Esophagus squamous epithelium (tissue), 5 donors: ENCODE results near the gene SRBD1. TPM values are rescaled to one million over a fixed set of nuclear protein-coding genes. Genes with fewer than 3 reads are reported as not detected.

Experiments used
- DNase-seq: peaks from one replicate; lab custom pipeline; 2025; lab: John Stamatoyannopoulos, UW
- H3K27ac ChIP-seq, 4 donors: fragments of 200-600 bp; sonication (generic); one replicate each; pipeline ENCODE4 v1.5.1; 2016 to 2019; ENCODE audit warnings: mild to moderate bottlenecking in 1 of 4
- H3K27me3 ChIP-seq, 4 donors: fragments of 200-600 bp; sonication (generic); 1 replicate in 3 of 4; 2 replicates in 1 of 4; pipeline versions ENCODE4 v1.5.1 to v1.6.0; 2017 to 2021; ENCODE audit warnings: antibody characterized with exemption in 1 of 4
- H3K36me3 ChIP-seq, 3 donors: fragments of 200-600 bp; sonication (generic); one replicate each; pipeline ENCODE4 v1.5.1; 2016 to 2019
- H3K4me1 ChIP-seq, 3 donors: fragments of 200-600 bp; sonication (generic); one replicate each; pipeline ENCODE4 v1.5.1; 2017 to 2019
- H3K4me3 ChIP-seq, 4 donors: fragments of 200-600 bp; sonication (generic); 1 replicate in 3 of 4; 2 replicates in 1 of 4; pipeline ENCODE4 v1.5.1; 2016 to 2019; ENCODE audit warnings: mild to moderate bottlenecking in 2 of 4, moderate library complexity in 1 of 4
- H3K9me3 ChIP-seq, 3 donors: fragments of 200-600 bp; sonication (generic); one replicate each; pipeline ENCODE4 v1.5.1; 2016 to 2019
- POLR2A ChIP-seq, 4 donors: fragments of 450-650 bp; IDR thresholded peaks; one replicate each; pipeline ENCODE4 v1.6.1; 2017; ENCODE audit warnings: antibody characterized with exemption in 4 of 4, mild to moderate bottlenecking in 4 of 4, moderate library complexity in 3 of 4
- WGBS, 2 donors: methylation state at CpG; one replicate each; pipeline ENCODE4 v1.1.5; 2018; 5-methylcytosine and 5-hydroxymethylcytosine counted together
- intact Hi-C: fragments of 100-400 bp; cut with DNase I; formaldehyde crosslinking; loops from one replicate; pipeline ENCODE4 v1.15.0; 2022
- total RNA-seq, 4 donors: library from RNA; depleted of rRNA; stranded (reverse); fragments of >200 nt; gene quantifications; one replicate each; pipeline ENCODE4 v1.1.0, GENCODE V29; 2016
- TF ChIP-seq, protein P1 (sequence below), 6 experiments: fragments of 450-650 bp in 4 of 6; fragments of 200-600 bp in 2 of 6; sonication (generic) in 2 of 6; IDR thresholded peaks; one replicate each; pipeline ENCODE4 v1.5.1; 2016 to 2019; ENCODE audit warnings: antibody characterized with exemption in 6 of 6, mild to moderate bottlenecking in 4 of 6, moderate library complexity in 4 of 6
- donor health status: DM: yes; HTN: yes; CAD: no.

The SRBD1 gene
- total RNA-seq, 4 donors from 2014 or later = 5.0 to 21.6 (median 13.1) TPM

DNA sequence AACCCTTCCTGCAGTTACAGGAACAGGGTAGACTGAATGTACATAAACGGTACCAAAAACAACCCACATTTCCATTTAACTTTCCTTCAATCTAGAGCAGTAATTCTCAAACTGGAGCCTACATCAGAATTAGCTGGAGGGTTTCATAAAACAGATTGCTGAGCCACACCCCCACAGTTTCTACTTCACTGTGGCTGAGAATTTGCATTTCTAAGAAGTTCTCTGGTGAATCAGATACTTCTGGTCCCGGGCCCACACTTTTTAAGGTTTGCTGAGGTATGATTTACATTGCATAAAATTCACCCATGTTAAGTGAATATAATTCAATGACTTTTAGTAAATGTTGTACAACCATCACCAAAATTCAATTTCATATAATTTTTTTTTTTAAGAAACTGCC lies 113.7 kb downstream of the SRBD1 start:
- no peaks in the 10 kb centered on the region for H3K36me3 ChIP-seq
- no peaks in the 10 kb centered on the region for H3K27me3 ChIP-seq
- H3K4me1 ChIP-seq = no peaks in the 10 kb centered on the region
- peaks cover 0 to 7% (median 7%) of the 10 kb centered on the region in 3 donors for H3K9me3 ChIP-seq
- 46 to 52% methylated on average over 2 of the region's 2 CpGs for WGBS, 2 donors
- H3K27ac ChIP-seq = no peak overlapping the region
- no peak for DNase-seq
- no peak overlapping the region for H3K4me3 ChIP-seq
- intact Hi-C loops = loop anchor here (5.0 kb wide), 1 partner anchor 515 kb away; no protein-coding TSS in a partner anchor
- TF ChIP-seq POLR2A (IDR thresholded peaks at IDR 0.05) = no peak
- TF ChIP-seq, protein P1, sequence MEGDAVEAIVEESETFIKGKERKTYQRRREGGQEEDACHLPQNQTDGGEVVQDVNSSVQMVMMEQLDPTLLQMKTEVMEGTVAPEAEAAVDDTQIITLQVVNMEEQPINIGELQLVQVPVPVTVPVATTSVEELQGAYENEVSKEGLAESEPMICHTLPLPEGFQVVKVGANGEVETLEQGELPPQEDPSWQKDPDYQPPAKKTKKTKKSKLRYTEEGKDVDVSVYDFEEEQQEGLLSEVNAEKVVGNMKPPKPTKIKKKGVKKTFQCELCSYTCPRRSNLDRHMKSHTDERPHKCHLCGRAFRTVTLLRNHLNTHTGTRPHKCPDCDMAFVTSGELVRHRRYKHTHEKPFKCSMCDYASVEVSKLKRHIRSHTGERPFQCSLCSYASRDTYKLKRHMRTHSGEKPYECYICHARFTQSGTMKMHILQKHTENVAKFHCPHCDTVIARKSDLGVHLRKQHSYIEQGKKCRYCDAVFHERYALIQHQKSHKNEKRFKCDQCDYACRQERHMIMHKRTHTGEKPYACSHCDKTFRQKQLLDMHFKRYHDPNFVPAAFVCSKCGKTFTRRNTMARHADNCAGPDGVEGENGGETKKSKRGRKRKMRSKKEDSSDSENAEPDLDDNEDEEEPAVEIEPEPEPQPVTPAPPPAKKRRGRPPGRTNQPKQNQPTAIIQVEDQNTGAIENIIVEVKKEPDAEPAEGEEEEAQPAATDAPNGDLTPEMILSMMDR (IDR thresholded peaks at IDR 0.05) = no peak

DNA sequence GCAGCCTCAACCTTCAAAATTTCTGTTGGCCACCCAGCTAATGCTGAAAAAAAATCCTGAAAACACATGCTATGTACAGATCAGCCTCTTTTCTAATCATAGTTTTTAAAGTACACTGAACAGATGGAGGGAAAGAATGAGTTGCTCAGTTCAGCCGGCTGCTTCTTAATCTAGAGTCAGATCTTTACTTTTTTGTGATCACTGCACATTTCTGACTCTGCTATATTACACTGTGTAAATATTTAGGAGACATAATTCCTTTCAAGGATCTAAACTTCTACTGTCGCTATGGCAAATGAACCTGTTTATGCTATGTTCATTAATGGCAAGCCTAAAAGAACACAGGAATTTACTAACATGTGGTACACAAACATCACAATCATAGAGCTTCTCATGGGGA lies 114.2 kb downstream of the SRBD1 start:
- TF ChIP-seq, protein P1 (IDR thresholded peaks at IDR 0.05) = no peak
- no peak for TF ChIP-seq POLR2A (IDR thresholded peaks at IDR 0.05)
- intact Hi-C loops = loop anchor here (5.0 kb wide), 1 partner anchor 515 kb away; no protein-coding TSS in a partner anchor
- Histone ChIP-seq H3K9me3 (peaks cover 0 to 7% (median 7%) of the 10 kb centered on the region in 3 donors), H3K27ac (no peak overlapping the region), H3K4me1 (no peaks in the 10 kb centered on the region), H3K27me3 (no peaks in the 10 kb centered on the region), H3K4me3 (no peak overlapping the region), H3K36me3 (no peaks in the 10 kb centered on the region)
- WGBS, 2 donors = 58 to 61% methylated on average over 2 of the region's 2 CpGs
- no peak for DNase-seq

DNA sequence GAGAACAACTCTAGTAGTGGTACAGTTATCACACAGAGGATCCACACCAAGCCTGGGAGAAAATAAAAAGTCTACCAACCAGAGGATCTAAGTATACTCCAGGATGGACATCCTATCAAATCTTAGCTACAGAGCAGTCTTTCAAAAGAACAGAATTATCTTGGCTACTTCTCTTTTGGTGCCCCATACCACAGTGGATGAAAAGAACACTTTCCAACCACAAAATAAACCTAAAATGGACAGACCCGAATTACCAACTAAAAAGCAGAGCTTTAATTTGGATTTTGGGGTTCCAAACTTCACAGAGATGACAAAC lies 116.1 kb downstream of the SRBD1 start:
- WGBS, 2 donors = 28 to 54% methylated on average over 1 of the region's 1 CpG
- Histone ChIP-seq H3K27me3 (no peaks in the 10 kb centered on the region), H3K27ac (no peak overlapping the region), H3K36me3 (no peaks in the 10 kb centered on the region), H3K9me3 (no peaks in the 10 kb centered on the region), H3K4me3 (no peak overlapping the region), H3K4me1 (no peaks in the 10 kb centered on the region)
- intact Hi-C loops = loop anchor here (5.0 kb wide), 1 partner anchor 513 kb away; no protein-coding TSS in a partner anchor
- no peak for DNase-seq
- TF ChIP-seq POLR2A (IDR thresholded peaks at IDR 0.05) = no peak
- TF ChIP-seq, protein P1 (IDR thresholded peaks at IDR 0.05) = no peak

DNA sequence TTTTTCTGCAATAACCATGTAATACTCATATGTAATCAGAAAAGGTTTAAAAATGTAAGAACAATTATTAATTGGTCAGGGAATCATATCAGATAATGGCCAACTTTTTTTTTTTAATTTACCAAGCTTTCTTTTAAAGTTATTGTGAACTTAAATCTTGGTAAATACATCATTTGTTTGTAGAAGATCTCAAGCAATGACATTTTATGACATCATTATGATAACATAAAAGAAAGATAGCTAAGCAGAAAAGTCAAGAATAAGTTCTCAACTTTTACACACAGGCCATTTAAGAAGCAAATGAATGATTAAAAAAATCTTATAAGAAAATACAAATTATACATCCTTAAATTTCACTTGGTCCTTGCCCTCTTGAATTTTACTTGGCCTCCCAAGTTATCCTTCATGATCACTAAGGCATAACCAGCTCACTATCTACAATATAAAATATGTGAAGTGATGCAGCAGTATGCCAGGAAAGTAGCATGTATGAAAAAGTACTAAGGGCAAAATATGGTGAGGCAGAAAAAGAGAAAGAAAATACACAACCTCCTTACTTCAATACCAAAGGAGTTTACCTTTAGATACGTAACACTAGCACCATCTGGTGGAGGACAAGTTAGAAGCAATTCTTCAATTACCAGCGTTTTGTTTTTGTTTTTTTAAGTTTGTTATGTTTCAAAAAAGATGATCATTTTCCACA lies 116.6 kb downstream of the SRBD1 start:
- DNase-seq = no peak
- Histone ChIP-seq H3K27me3 (no peaks in the 10 kb centered on the region), H3K4me1 (no peaks in the 10 kb centered on the region), H3K27ac (no peak overlapping the region), H3K36me3 (no peaks in the 10 kb centered on the region), H3K9me3 (no peaks in the 10 kb centered on the region), H3K4me3 (no peak overlapping the region)
- 2 to 5% methylated on average over 2 of the region's 2 CpGs for WGBS, 2 donors
- intact Hi-C loops = no loop called here
- TF ChIP-seq POLR2A (IDR thresholded peaks at IDR 0.05) = no peak
- TF ChIP-seq, protein P1 (IDR thresholded peaks at IDR 0.05) = peak; percentile 45 to 82 (median 72)

DNA sequence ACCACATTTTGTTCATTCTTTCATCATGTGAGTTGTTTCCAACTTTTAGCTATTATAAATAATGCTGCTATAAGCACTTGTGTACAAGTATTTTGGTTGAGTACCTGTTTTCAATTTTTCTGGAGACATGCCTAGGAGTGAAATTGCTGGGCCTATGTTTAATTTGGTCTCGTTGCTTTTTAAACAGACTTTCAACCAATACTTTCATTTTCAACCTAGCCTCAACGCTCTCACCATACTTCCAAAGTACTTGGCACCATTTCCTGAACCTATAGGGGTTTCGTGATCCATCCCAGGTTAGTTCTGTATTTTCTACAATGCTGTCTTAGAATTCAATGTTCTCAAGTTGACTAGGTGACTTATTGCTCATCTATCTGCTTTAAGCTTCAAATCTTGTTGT lies 126.1 kb downstream of the SRBD1 start:
- no peaks in the 10 kb centered on the region for H3K9me3 ChIP-seq
- TF ChIP-seq, protein P1 (IDR thresholded peaks at IDR 0.05) = no peak
- TF ChIP-seq POLR2A (IDR thresholded peaks at IDR 0.05) = no peak
- no peaks in the 10 kb centered on the region for H3K4me1 ChIP-seq
- intact Hi-C loops = no loop called here
- H3K4me3 ChIP-seq = no peak overlapping the region
- H3K27me3 ChIP-seq = no peaks in the 10 kb centered on the region
- no peak for DNase-seq
- H3K27ac ChIP-seq = no peak overlapping the region
- H3K36me3 ChIP-seq = peaks cover 0 to 9% (median 0%) of the 10 kb centered on the region in 3 donors
- 79 to 83% methylated on average over 3 of the region's 3 CpGs for WGBS, 2 donors
